AG04449 (cell line): ENCODE results near the gene SF3B6.

Experiments used
- CTCF ChIA-PET: fragments of 350-600 bp; formaldehyde crosslinking; extraction: SDS; loops from one replicate; lab custom pipeline; 2021; ENCODE audit warnings: antibody characterized with exemption; lab: Yijun Ruan, JAX
- POLR2A ChIA-PET: fragments of 400-600, 350-600 bp; formaldehyde crosslinking; extraction: SDS; loops from one replicate; lab custom pipeline; 2020; ENCODE audit warnings: antibody characterized with exemption, inconsistent platforms; lab: Yijun Ruan, JAX
- DNase-seq: peaks from one replicate; pipeline ENCODE4 v3.0.0-alpha.2; 2010; ENCODE audit warnings: low read depth, low spot score
- H3K4me3 ChIP-seq: 2 replicates; pipeline ENCODE4 v1.5.1; 2011; ENCODE audit warnings: low read depth, mild to moderate bottlenecking, control low read depth, low read length
- TF ChIP-seq, protein P1 (sequence below): IDR thresholded peaks from one replicate; pipeline ENCODE4 v1.5.1; 2011; ENCODE audit warnings: mild to moderate bottlenecking, moderate library complexity, low read length, control low read depth, inconsistent platforms; ENCODE audit not compliant: insufficient read depth; ENCODE audit errors: missing control alignments

The SF3B6 gene, protein sequence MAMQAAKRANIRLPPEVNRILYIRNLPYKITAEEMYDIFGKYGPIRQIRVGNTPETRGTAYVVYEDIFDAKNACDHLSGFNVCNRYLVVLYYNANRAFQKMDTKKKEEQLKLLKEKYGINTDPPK

DNA sequence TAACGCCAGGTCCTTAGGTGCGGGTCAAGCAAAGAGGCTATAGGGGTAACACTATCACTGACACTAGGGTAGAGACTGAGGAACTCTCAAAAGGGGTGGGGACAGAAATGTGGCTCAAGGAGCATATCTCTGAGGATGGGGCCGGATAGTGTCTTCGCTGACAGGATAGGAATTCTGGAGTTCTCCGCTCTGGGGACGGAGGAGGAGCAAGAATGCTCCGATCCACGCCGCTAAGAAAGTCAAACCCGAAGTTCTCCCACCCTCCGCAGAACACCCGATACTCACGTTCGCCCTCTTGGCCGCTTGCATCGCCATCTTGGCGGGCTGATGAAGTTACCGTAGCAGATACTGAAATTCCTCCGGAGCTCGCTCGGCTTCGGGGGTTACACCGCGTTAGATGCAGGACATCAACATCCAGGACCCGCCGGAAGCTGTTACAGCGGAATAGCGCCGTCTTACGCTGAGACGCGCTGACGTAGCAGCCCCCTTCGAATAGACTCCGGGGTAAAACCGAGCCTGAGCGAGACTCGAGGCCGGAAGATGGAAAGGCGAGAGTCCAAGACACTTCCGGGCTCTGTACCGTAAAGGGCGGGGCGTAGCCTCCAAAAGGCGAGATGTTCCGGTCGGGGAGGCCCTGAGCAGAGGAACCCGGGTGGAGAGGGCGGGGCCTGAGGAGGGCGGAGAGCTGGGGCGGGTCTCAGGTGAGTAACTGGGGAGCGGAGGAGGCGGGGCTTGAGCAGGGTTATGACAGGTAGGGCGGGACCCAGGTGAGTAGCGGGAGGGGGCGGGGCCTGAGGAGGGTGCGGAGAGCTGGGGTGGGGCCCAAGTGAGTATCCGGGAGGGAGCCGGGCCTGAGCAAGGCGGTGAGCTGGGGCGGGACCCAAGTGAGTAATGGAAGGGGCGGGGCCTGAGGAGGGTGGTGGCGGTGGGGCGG, at the start of gene SF3B6:
TSS of gene SF3B6 (minus strand) at position 412 of the 934 bp plus-strand sequence. CDS start at position 315, 97 bp downstream.
- ChIA-PET POLR2A (interaction anchor here (0.7 to 1.8 kb wide), 6 partner anchors 9 to 149 kb away, joined by 3 to 11 read pairs (median 8); partner anchors contain the start of genes ATAD2B, TP53I3 and WDCP), CTCF (interaction anchor here (1.2 to 2.2 kb wide), 3 partner anchors 8 to 251 kb away, joined by 4 to 8 read pairs (median 8); partner anchors contain the start of genes ATAD2B and TP53I3)
- peak; percentile 88 for DNase-seq
- H3K4me3 ChIP-seq, result peak within 1 kb of the TSS; percentile 97
- TF ChIP-seq, protein P1, sequence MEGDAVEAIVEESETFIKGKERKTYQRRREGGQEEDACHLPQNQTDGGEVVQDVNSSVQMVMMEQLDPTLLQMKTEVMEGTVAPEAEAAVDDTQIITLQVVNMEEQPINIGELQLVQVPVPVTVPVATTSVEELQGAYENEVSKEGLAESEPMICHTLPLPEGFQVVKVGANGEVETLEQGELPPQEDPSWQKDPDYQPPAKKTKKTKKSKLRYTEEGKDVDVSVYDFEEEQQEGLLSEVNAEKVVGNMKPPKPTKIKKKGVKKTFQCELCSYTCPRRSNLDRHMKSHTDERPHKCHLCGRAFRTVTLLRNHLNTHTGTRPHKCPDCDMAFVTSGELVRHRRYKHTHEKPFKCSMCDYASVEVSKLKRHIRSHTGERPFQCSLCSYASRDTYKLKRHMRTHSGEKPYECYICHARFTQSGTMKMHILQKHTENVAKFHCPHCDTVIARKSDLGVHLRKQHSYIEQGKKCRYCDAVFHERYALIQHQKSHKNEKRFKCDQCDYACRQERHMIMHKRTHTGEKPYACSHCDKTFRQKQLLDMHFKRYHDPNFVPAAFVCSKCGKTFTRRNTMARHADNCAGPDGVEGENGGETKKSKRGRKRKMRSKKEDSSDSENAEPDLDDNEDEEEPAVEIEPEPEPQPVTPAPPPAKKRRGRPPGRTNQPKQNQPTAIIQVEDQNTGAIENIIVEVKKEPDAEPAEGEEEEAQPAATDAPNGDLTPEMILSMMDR, result no peak

DNA sequence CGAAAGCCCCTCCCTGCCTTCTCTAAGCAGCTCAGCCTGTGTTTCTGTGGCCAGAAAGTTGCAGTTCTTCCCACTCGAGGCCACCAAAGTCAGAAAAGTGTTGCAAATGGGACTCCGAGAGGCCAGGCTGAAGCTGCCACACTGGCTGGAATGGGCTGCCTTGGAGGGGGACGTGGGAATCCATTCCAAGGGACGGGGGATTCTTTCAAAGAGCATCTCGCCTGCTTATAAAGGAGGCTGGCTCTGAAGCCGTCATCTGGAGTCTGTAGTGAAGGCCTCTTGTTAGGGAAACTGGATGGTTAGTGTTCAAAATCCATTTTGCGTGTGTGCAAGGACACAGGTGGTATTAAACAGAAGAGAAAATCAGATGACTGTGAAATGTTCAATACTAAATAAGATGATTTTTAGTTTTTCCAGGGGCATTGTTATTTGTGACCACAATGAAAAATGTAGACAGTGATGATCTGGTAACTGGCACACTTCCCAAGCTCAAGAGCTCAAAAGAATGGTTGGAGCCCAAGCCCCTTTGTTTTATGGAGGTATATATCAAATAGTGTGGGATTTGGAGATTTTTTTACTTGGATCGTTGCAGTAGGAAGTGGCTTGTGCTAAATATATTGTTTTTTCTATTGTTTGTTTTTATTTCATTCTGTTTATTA, 47.9 kb upstream of the SF3B6 start:
- TF ChIP-seq, protein P1, result no peak
- peak overlapping the region; percentile 83 for H3K4me3 ChIP-seq
- ChIA-PET CTCF (interaction anchor here (1.1 to 3.3 kb wide), 2 partner anchors 40 to 300 kb away, joined by 6 to 15 read pairs; partner anchors contain the start of gene TP53I3), POLR2A (interaction anchor here (0.6 to 2.0 kb wide), 3 partner anchors 38 to 82 kb away, joined by 3 to 10 read pairs (median 3); partner anchors contain the start of gene TP53I3)
- no peak for DNase-seq

DNA sequence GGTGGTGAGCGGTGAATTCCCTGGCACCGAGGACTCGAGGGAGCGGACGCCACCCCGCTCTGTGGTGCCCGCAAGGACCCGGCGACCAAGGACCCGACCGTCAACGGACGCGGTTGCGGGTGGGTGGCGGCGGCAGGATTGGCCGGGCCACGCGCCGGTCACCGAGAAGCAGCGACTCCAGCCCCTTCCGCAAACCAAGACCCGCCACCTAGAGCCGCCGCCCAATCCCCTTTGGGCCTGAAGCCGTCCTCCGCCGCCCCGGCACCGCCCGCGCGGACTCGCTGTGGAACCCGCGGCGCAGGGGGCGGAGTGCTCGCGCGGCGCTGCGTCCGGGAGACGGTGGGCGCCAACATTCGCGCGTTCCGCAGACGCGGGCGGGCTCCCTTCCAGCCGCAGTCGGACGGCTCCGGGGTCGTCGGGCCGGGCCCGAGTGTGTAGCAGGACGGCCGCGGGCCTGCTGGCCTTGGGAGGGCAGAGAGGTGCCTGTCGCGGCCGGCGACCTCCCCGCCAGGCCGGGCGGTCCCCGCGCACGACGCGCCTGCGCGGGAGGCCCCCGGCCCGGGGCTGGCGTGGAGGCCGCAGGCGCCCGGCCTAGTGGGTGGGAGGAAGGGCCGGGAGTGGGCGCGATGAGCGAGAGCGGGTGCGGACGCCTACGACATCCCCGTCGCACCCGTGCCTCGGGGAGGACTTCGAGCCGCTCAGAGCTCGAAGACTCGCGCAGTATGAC, 47.2 kb upstream of the SF3B6 start, which contains the start of the genes FAM228B and PFN4:
TSS of gene FAM228B (plus strand) at position 275 of the 727 bp plus-strand sequence. CDS start 893 bp downstream, outside the sequence.
TSS of gene PFN4 (minus strand) at position 140 of the 727 bp plus-strand sequence. CDS start 799 bp downstream, outside the sequence.
- ChIA-PET CTCF (interaction anchor here (2.5 to 3.3 kb wide), 2 partner anchors 40 kb away, joined by 15 to 17 read pairs; partner anchors contain the start of gene TP53I3), POLR2A (interaction anchor here (0.6 to 2.0 kb wide), 5 partner anchors 39 to 208 kb away, joined by 3 to 10 read pairs (median 4); partner anchors contain the start of gene TP53I3)
- peak within 1 kb of the TSS; percentile 83 for H3K4me3 ChIP-seq
- TF ChIP-seq, protein P1, result no peak
- DNase-seq, result no peak

DNA sequence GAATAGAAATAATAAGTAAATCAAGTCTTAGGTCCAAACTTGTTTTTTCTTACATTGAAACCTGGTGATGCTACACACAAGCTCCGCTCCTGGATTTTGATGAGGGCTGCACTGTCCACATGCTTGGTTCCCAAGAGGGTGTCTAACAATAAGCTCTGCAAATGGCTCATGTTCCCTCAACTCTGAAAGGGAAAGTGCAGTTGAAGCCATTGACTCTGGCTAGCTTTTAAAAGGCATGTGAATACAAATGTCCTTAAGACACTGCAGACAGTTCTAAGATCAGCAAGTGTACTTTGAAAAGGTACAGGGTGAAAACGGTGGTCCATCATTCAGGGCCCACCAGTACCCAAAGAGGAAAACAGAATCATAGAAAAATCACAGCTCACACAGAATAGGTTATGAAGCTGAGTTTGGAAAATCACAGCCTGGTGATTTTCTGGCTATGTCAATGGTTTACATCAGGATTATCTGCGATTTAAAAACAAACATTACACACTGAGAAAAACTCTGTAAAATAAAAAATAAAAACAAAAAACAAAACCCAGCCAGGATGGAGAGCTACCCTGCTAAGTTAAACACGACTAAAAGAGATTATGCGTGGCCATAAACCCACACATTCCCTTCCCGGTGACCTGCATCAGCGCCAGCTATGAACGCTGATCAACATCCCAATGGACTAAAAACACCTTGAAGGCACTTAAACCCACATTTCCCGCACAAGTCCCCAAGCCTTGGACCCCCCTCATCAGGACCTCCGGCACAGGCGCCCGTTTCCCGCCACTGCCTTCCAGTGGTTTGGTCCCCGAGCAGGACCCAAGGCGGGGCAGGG, 46.5 kb upstream of the SF3B6 start:
- peak overlapping the region; percentile 83 for H3K4me3 ChIP-seq
- TF ChIP-seq, protein P1, result no peak
- ChIA-PET CTCF (interaction anchor here (1.0 to 2.5 kb wide), 4 partner anchors 9 to 39 kb away, joined by 3 to 17 read pairs (median 4); partner anchors contain the start of gene TP53I3), POLR2A (interaction anchor here (0.6 to 1.4 kb wide), 3 partner anchors 38 to 207 kb away, joined by 4 to 6 read pairs (median 5); partner anchors contain the start of genes SF3B6 and TP53I3)
- no peak for DNase-seq
